Measurements from ENCODE around the gene FAM221A. TPM values are rescaled to one million over a fixed set of nuclear protein-coding genes. Genes with fewer than 3 reads are reported as not detected.
"Not testable (repeated sequence)": the region's sequence is repeated elsewhere in the genome, so short reads cannot be mapped to it uniquely, and the experiment has no call there.

Gene FAM221A
- total RNA-seq, 2 donors from 2014 or later = 7.0 to 30.8 TPM

DNA sequence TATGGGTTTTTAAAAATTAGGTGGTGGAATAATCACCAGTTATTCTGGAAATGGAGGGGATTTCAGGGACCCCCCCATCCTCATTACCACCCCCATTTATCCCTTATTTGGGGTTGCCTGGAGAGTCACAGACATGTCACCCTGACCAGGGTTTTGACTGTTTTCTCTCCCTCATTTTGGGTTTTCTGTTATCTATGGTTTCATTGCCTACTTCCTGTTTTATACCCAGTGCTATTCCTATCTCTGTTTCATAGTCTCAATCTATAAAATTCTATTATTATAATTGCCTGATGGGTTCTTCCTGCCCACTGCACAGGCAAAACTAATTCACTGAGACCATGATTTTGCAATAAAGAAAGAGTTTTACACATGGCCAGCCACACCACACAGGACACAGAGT lies 15.9 kb upstream of the FAM221A start:
- TF ChIP-seq, protein P1, sequence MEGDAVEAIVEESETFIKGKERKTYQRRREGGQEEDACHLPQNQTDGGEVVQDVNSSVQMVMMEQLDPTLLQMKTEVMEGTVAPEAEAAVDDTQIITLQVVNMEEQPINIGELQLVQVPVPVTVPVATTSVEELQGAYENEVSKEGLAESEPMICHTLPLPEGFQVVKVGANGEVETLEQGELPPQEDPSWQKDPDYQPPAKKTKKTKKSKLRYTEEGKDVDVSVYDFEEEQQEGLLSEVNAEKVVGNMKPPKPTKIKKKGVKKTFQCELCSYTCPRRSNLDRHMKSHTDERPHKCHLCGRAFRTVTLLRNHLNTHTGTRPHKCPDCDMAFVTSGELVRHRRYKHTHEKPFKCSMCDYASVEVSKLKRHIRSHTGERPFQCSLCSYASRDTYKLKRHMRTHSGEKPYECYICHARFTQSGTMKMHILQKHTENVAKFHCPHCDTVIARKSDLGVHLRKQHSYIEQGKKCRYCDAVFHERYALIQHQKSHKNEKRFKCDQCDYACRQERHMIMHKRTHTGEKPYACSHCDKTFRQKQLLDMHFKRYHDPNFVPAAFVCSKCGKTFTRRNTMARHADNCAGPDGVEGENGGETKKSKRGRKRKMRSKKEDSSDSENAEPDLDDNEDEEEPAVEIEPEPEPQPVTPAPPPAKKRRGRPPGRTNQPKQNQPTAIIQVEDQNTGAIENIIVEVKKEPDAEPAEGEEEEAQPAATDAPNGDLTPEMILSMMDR (IDR thresholded peaks at IDR 0.05) = no peak
- TF ChIP-seq POLR2A (IDR thresholded peaks at IDR 0.05) (no peak), POLR2AphosphoS5 (IDR thresholded peaks at IDR 0.05) (no peak)
- H3K27ac ChIP-seq = no peak overlapping the region
- H3K9me3 ChIP-seq = no peaks in the 10 kb centered on the region
- H3K27me3 ChIP-seq (replicated peaks; ENCODE audit: insufficient read depth) = no peaks in the 10 kb centered on the region
- H3K36me3 ChIP-seq = no peaks in the 10 kb centered on the region
- DNase-seq (ENCODE audit: low spot score) = no peak
- H3K4me3 ChIP-seq = no peak overlapping the region
- intact Hi-C loops (cut with DNase I) = no loop called here
- H3K4me1 ChIP-seq (replicated peaks) = no peaks in the 10 kb centered on the region

DNA sequence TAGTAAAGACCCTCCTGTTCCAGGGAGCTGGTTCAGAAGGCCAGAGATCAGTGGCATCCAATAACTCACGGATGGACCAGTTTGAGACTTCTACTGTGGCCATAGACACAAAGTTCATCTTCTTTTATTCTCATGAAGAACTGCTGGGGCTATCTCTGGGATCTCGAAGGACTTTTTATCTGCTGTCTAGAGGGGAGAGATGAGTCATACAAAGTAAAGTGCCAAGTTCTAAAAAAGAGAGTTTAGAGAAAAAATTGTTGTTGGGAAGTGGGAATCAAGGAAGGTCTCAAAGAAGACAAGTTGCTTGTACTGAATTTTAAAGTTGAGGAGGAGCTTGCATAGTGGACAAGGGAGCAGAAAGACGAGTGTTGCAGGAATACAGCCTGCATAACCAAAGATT lies 8.0 kb upstream of the FAM221A start:
- Histone ChIP-seq H3K9me3 (no peaks in the 10 kb centered on the region), H3K36me3 (no peaks in the 10 kb centered on the region), H3K4me1 (replicated peaks) (no peaks in the 10 kb centered on the region), H3K4me3 (no peak overlapping the region), H3K27ac (no peak overlapping the region), H3K27me3 (replicated peaks; ENCODE audit: insufficient read depth) (no peaks in the 10 kb centered on the region)
- WGBS = 65% methylated on average over 3 of the region's 3 CpGs
- DNase-seq (ENCODE audit: low spot score) = no peak
- TF ChIP-seq POLR2AphosphoS5 (IDR thresholded peaks at IDR 0.05) = no peak
- no peak for TF ChIP-seq POLR2A (IDR thresholded peaks at IDR 0.05)
- TF ChIP-seq, protein P1 (IDR thresholded peaks at IDR 0.05) = no peak
- intact Hi-C loops (cut with DNase I) = no loop called here

DNA sequence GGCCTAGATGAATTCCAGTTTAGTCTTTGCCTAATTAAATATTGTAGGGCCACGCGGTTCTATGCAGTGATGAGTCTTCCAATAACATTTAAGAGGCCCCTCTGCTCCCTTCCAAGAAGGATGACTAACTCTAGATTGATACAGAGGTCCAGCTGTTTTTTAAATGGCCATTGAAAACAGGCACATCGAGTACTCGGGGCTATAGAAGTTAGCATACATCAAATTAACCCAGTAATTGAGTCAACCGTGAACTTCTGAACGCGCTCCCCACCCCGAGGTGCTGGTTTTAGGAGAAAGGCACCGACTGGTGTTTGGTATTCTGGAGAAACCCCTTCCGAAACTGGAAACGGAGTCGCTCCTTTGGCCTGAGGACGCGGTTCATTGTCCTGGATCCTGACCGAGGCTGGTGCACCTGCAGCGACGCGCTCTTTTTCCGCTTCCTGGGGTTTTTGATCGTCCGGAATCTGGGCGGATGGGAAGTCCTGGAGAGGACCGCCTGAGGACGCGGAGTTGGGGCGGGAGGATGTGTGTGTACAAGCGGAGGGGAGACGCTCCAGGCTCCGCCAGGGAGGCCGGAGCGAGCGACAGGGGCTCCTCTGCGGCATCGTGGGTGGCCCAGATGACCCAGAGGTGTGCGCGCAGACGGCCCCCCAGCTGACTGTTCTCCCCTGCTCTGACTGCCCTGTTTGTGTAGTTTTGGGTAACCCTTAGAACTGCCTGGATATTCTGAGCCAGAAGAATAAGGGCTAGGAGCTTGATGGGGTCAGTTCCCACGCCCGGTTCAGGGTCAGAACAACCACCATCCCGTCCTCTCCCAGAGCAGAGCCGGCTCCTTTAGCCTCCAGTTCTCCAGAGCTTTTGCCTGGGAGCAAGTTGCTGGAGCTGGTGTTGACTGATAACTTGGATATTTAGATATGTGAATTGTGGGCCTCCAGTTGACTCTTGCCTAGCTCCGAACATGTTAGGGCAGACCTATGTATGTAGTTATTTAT lies 711 bp downstream of the FAM221A start:
- intact Hi-C loops (cut with DNase I) = loop anchor here (2.0 to 10.0 kb wide), 2 partner anchors 84 to 666 kb away; partner anchors contain the start of genes CCDC126 and HYCC1
- Histone ChIP-seq H3K9me3 (no peaks in the 10 kb centered on the region), H3K27me3 (replicated peaks; ENCODE audit: insufficient read depth) (no peaks in the 10 kb centered on the region), H3K36me3 (no peaks in the 10 kb centered on the region), H3K4me1 (replicated peaks) (no peaks in the 10 kb centered on the region), H3K27ac (peak overlapping the region; percentile 80), H3K4me3 (peak overlapping the region; percentile 64 to 69)
- peak; percentile 44 for DNase-seq (ENCODE audit: low spot score)
- no peak for TF ChIP-seq POLR2AphosphoS5 (IDR thresholded peaks at IDR 0.05)
- TF ChIP-seq POLR2A (IDR thresholded peaks at IDR 0.05) = no peak
- TF ChIP-seq, protein P1 (IDR thresholded peaks at IDR 0.05) = no peak
- 6% methylated on average over 41 of the region's 42 CpGs for WGBS

DNA sequence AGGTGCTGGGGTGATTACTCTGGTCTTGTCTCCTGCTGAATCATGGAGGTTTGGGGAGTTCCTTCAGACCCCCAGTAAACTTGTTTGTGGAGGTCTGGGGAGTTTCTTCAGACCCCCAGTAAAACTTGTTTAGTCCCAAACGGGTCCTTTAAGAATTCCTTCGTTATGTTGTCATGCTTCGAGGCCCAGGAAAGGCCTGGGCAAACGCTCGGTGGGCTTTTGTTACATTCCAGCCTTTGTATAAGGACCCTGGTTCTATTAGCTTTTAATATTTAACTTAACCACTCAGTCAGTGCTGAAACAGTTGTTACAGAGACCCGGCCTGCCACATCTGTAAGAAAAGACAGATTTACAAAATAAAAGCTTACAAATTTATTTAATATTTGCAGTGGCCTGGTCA lies 4.0 kb downstream of the FAM221A start:
- not testable (repeated sequence) for H3K36me3 ChIP-seq; H3K27me3 ChIP-seq (replicated peaks; ENCODE audit: insufficient read depth); H3K4me3 ChIP-seq; H3K27ac ChIP-seq; H3K9me3 ChIP-seq; H3K4me1 ChIP-seq (replicated peaks); DNase-seq (ENCODE audit: low spot score)
- intact Hi-C loops (cut with DNase I) = loop anchor here (10.0 kb wide), 1 partner anchor 669 kb away; the partner anchor contains the start of gene HYCC1
- 71% methylated on average over 6 of the region's 6 CpGs for WGBS

DNA sequence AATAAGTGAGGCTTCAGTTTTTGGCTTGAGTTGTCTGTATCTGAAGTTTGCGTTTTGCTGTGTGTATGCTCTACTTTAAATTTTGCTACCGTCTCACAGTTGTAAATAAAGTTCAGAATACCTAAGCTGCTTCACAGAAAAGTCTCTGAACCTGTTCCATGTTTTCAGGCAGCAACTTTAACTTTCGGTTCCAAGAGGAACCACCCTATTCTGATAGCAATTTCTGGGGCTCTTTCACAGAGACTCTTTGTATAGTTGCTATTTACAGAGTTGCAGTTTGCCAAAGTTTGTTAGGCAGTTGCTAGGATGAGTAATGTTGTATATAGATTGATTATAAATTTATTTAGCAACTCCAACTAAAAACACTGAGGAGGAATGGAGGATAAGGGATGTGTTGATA lies 5.7 kb downstream of the FAM221A start:
- Histone ChIP-seq H3K27me3 (replicated peaks; ENCODE audit: insufficient read depth) (no peaks in the 10 kb centered on the region), H3K4me1 (replicated peaks) (no peaks in the 10 kb centered on the region), H3K9me3 (no peaks in the 10 kb centered on the region), H3K27ac (peak overlapping the region in 1 of 2 donors; percentile 45), H3K4me3 (peak overlapping the region in 1 of 2 donors; percentile 9), H3K36me3 (no peaks in the 10 kb centered on the region)
- 24% methylated on average over 3 of the region's 3 CpGs for WGBS
- TF ChIP-seq, protein P1 (IDR thresholded peaks at IDR 0.05) = no peak
- no peak for TF ChIP-seq POLR2A (IDR thresholded peaks at IDR 0.05)
- no peak for TF ChIP-seq POLR2AphosphoS5 (IDR thresholded peaks at IDR 0.05)
- no peak for DNase-seq (ENCODE audit: low spot score)
- intact Hi-C loops (cut with DNase I) = loop anchor here (10.0 kb wide), 1 partner anchor 671 kb away; the partner anchor contains the start of gene HYCC1
